Body of pancreas (tissue), 4 donors: Measurements from ENCODE around the gene ATE1.

ENCODE experiments used
- POLR2A ChIP-seq, 3 donors: fragments of 450-650 bp; IDR thresholded peaks; one replicate each; pipeline ENCODE4 v1.6.1; 2016; ENCODE audit warnings: antibody characterized with exemption in 3 of 3, mild to moderate bottlenecking in 2 of 3
- TF ChIP-seq, protein P1 (sequence below), 7 experiments: fragments of 450-650 bp in 4 of 7; fragments of 200-600 bp in 3 of 7; sonication (generic) in 3 of 7; IDR thresholded peaks; one replicate each; pipeline ENCODE4 v1.5.1; 2016 to 2019; ENCODE audit warnings: antibody characterized with exemption in 7 of 7

DNA sequence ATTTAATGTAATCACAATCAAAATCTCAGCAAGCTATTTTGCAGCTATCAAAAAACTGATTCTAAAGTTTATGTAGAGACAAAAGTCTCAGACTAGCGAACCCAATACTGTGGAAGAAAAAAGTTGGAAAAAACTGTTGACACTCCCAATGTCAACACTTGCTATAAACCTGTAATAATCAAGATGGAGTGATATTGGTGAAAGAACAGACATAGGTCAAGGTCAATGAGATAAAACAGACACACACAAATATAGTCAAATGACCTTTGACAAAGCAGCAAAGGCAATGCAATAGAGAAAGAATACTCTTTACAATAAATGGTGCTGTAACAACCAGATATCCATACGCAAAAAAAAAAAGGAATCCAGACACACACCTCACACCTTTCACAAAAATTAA, 84.5 kb downstream of the ATE1 start:
- TF ChIP-seq, protein P1, sequence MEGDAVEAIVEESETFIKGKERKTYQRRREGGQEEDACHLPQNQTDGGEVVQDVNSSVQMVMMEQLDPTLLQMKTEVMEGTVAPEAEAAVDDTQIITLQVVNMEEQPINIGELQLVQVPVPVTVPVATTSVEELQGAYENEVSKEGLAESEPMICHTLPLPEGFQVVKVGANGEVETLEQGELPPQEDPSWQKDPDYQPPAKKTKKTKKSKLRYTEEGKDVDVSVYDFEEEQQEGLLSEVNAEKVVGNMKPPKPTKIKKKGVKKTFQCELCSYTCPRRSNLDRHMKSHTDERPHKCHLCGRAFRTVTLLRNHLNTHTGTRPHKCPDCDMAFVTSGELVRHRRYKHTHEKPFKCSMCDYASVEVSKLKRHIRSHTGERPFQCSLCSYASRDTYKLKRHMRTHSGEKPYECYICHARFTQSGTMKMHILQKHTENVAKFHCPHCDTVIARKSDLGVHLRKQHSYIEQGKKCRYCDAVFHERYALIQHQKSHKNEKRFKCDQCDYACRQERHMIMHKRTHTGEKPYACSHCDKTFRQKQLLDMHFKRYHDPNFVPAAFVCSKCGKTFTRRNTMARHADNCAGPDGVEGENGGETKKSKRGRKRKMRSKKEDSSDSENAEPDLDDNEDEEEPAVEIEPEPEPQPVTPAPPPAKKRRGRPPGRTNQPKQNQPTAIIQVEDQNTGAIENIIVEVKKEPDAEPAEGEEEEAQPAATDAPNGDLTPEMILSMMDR (IDR thresholded peaks at IDR 0.05) = no peak
- no peak for TF ChIP-seq POLR2A (IDR thresholded peaks at IDR 0.05)
